PC-9 (cell line): Measurements from ENCODE around the gene PXT1. TPM values are rescaled to one million over a fixed set of nuclear protein-coding genes. Genes with fewer than 3 reads are reported as not detected.
A peak's percentile ranks its signal among the peaks of the same experiment; 100 is the strongest.

ENCODE experiments used
- BruUV-seq: library from RNA; stranded (reverse); fragments of 400-500 nt; replicated peaks from 2 replicates; lab custom pipeline; 2021; lab: Mats Ljungman, UMichigan
- CTCF ChIA-PET: fragments of 300-600 bp; sonication (Branson Sonifier 250); formaldehyde crosslinking; loops from one replicate; lab custom pipeline; 2022; ENCODE audit warnings: antibody characterized with exemption; lab: Charles Lee
- POLR2A ChIA-PET: fragments of 300-600 bp; sonication (Branson Sonifier 250); formaldehyde crosslinking; loops from one replicate; lab custom pipeline; 2022; ENCODE audit warnings: antibody characterized with exemption; ENCODE audit not compliant: unreplicated experiment; lab: Charles Lee
- DNase-seq, 2 experiments: peaks; one replicate each; pipeline versions ENCODE4 v3.0.0 to v3.0.0-alpha.2; 2015 to 2022; ENCODE audit warnings: mixed read lengths in 1 of 2
- H2AFZ ChIP-seq: fragments of 200-600 bp; sonication (generic); 2 replicates; pipeline ENCODE4 v1.8.1; 2017; ENCODE audit warnings: antibody characterized with exemption
- H3F3A ChIP-seq: fragments of 200-600 bp; sonication (generic); 2 replicates; pipeline ENCODE4 v1.8.1; 2017; ENCODE audit warnings: antibody characterized with exemption, mild to moderate bottlenecking, low read depth; ENCODE audit not compliant: insufficient read depth
- H3K27ac ChIP-seq: fragments of 200-600 bp; sonication (generic); 2 replicates; pipeline ENCODE4 v1.6.1; 2016; ENCODE audit warnings: mixed run types
- H3K27me3 ChIP-seq: fragments of 200-600 bp; sonication (generic); 2 replicates; pipeline ENCODE4 v1.6.1; 2016; ENCODE audit warnings: low read depth, mixed run types; ENCODE audit not compliant: insufficient read depth
- H3K36me3 ChIP-seq: fragments of 200-600 bp; sonication (generic); 2 replicates; pipeline ENCODE4 v1.6.1; 2016; ENCODE audit warnings: low read depth, mixed run types
- H3K4me1 ChIP-seq: fragments of 200-600 bp; sonication (generic); replicated peaks from 2 replicates; pipeline ENCODE4 v1.6.1; 2016; ENCODE audit warnings: mixed run types; ENCODE audit not compliant: insufficient read depth
- H3K4me2 ChIP-seq: fragments of 200-600 bp; sonication (generic); 2 replicates; pipeline ENCODE4 v1.6.1; 2017; ENCODE audit warnings: mixed run types
- H3K4me3 ChIP-seq: fragments of 200-600 bp; sonication (generic); 2 replicates; pipeline ENCODE4 v1.6.1; 2016; ENCODE audit warnings: mixed run types
- H3K79me2 ChIP-seq: fragments of 200-600 bp; sonication (generic); 2 replicates; pipeline ENCODE4 v1.6.1; 2017; ENCODE audit warnings: low read depth, mixed run types
- H3K9me2 ChIP-seq: fragments of 200-600 bp; sonication (generic); 2 replicates; pipeline ENCODE4 v1.8.1; 2017; ENCODE audit warnings: mild to moderate bottlenecking; ENCODE audit not compliant: insufficient read depth
- H3K9me3 ChIP-seq: fragments of 200-600 bp; sonication (generic); 2 replicates; pipeline ENCODE4 v1.8.1; 2016; ENCODE audit warnings: low read depth; ENCODE audit not compliant: insufficient read depth
- H4K20me1 ChIP-seq: fragments of 200-600 bp; sonication (generic); 2 replicates; pipeline ENCODE4 v1.8.1; 2017; ENCODE audit not compliant: insufficient read depth
- EZH2 ChIP-seq: fragments of 200-600 bp; sonication (generic); IDR thresholded peaks from 2 replicates; pipeline ENCODE4 v1.8.0; 2017; ENCODE audit warnings: antibody characterized with exemption, low read depth
- intact Hi-C: fragments of 100-400 bp; cut with micrococcal nuclease; formaldehyde crosslinking; loops from one replicate; pipeline ENCODE4 v1.10.0; 2022; ENCODE audit not compliant: unreplicated experiment
- total RNA-seq: library from RNA; stranded (reverse); gene quantifications from 2 replicates; pipeline ENCODE4 v1.2.3, GENCODE V29; 2021
- TF ChIP-seq, protein P1 (sequence below): fragments of 200-600 bp; sonication (generic); conservative IDR thresholded peaks from 2 replicates; pipeline ENCODE4 v1.6.1; 2017; ENCODE audit warnings: mixed run types, antibody characterized with exemption, mild to moderate bottlenecking, moderate library complexity

The PXT1 gene
- total RNA-seq, 1 experiment from 2014 or later, result not detected

DNA sequence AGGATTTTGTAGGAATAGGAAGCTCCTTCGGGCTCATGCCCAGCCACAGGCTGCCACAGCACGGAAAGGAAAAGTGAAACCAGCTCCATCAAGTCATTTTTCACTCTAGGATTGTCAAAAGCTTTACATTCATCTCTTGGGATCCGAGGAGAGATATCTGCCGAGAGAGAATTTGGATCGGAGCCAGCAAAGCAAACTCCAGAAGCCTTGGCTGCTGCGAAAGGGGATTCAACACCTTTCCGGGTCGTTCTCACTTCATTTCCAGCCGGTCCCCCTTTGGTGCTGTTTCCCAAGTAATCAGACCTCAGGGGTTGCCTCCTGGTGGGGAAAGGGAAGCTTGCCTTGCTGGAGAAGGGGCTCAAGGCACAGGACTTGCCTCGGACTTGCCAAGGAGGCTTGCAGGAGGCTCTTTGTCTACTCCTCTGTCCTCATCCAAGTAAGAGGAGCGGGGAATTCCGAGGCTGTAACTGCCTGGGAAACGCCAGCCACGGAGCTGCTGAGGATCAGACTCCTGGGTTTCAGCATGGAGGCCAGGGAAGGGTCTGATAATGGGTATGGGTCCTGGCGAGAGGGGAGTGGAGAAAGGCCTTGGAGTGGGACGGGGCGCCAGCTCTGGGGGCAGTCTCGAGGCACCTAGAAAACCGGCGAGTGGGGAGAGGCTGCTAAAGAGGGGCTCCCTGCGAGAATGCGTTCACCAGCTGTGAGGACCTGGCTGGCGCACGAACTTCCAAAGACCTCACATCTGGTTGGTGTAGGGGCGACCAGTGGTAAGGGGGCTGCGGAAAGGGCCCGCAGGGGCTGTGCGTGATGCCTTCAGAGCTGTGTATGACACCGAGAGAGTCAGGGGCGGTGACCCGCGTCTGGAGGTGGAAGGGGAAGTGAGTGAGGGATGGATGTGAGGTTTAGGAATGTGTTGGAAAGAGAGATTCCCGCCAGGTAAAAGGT is 55.9 kb downstream of the PXT1 start:
- H3K4me3 ChIP-seq, result peak overlapping the region; percentile 54
- no peak for TF ChIP-seq EZH2
- TF ChIP-seq, protein P1, sequence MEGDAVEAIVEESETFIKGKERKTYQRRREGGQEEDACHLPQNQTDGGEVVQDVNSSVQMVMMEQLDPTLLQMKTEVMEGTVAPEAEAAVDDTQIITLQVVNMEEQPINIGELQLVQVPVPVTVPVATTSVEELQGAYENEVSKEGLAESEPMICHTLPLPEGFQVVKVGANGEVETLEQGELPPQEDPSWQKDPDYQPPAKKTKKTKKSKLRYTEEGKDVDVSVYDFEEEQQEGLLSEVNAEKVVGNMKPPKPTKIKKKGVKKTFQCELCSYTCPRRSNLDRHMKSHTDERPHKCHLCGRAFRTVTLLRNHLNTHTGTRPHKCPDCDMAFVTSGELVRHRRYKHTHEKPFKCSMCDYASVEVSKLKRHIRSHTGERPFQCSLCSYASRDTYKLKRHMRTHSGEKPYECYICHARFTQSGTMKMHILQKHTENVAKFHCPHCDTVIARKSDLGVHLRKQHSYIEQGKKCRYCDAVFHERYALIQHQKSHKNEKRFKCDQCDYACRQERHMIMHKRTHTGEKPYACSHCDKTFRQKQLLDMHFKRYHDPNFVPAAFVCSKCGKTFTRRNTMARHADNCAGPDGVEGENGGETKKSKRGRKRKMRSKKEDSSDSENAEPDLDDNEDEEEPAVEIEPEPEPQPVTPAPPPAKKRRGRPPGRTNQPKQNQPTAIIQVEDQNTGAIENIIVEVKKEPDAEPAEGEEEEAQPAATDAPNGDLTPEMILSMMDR, result no peak
- no peaks in the 10 kb centered on the region for H3F3A ChIP-seq
- no peaks in the 10 kb centered on the region for H3K36me3 ChIP-seq
- BruUV-seq, result no TSS peak
- DNase-seq, result peak in 1 of 2 experiments; percentile 29
- peaks cover 15% of the 10 kb centered on the region; the same call in 1 of the 2 replicates for H3K27me3 ChIP-seq
- ChIA-PET POLR2A (interaction anchor here (0.6 kb wide), 2 partner anchors 141 to 488 kb away, joined by 3 read pairs; partner anchors contain the start of gene PPIL1), CTCF (interaction anchor here (0.5 to 1.2 kb wide), 2 partner anchors 84 to 348 kb away, joined by 4 to 8 read pairs; no protein-coding TSS in a partner anchor)
- H3K9me3 ChIP-seq, result no peaks in the 10 kb centered on the region
- peak overlapping the region; percentile 83 for H2AFZ ChIP-seq
- H3K27ac ChIP-seq, result no peak overlapping the region
- H3K79me2 ChIP-seq, result no peaks in the 10 kb centered on the region
- no peaks in the 10 kb centered on the region for H3K4me1 ChIP-seq
- H3K9me2 ChIP-seq, result no peaks in the 10 kb centered on the region
- no peaks in the 10 kb centered on the region for H4K20me1 ChIP-seq
- intact Hi-C loops, result no loop called here
- H3K4me2 ChIP-seq, result peak overlapping the region; percentile 79

DNA sequence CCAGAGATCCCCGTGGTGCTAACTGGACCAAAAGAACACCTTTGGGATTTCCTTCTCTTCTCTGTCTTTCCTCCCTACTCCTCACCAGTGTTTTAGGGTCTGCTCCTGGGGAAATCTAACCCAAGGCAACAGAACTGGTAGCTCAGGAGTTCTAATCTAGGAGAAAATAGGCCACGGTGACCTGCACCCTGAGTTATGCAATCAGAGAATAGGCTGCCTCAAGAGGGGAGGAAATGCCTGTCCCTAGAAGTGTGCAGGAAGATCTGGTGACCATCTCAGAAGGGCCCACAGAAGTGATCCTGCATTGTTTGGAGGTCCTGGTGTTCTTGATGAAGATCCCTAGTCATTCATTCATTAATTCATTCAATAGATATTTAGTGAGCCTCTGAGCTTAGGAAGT is 58.6 kb downstream of the PXT1 start:
- Histone ChIP-seq H3K27me3 (peaks cover 15% of the 10 kb centered on the region; the same call in 1 of the 2 replicates), H3K4me1 (no peaks in the 10 kb centered on the region), H4K20me1 (no peaks in the 10 kb centered on the region), H3K4me3 (no peak overlapping the region), H3K79me2 (no peaks in the 10 kb centered on the region), H3K9me3 (no peaks in the 10 kb centered on the region), H3K9me2 (no peaks in the 10 kb centered on the region), H3K27ac (no peak overlapping the region), H2AFZ (no peak overlapping the region), H3F3A (no peaks in the 10 kb centered on the region), H3K36me3 (no peaks in the 10 kb centered on the region), H3K4me2 (no peak overlapping the region)
- no TSS peak for BruUV-seq
- no peak for TF ChIP-seq EZH2
- TF ChIP-seq, protein P1, result no peak
- DNase-seq, result no peak
- CTCF ChIA-PET, result no interaction called here
- intact Hi-C loops, result no loop called here
- POLR2A ChIA-PET, result no interaction called here

DNA sequence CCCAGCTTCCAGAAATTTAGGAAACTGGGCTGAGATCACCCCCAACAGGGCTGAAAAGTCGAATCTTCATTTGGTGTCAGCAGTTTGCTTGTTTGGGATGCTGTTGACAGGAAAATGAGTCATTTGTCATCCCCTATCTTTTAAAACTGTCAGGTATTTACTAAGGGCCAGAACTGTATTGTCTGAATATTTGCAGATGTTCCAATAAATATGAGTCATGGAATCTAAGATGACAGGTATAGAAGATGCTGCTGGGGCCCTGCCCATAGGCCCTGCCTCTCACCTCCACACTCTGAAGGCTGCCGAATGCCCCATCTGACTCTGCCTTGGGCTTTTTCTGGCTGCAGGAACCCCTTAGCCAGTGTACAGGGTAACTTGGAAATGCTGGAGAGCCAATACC is 59.0 kb downstream of the PXT1 start:
- DNase-seq, result no peak
- Histone ChIP-seq H2AFZ (no peak overlapping the region), H3F3A (peaks cover 1% of the 10 kb centered on the region; the same call in 1 of the 2 replicates), H3K36me3 (no peaks in the 10 kb centered on the region), H4K20me1 (no peaks in the 10 kb centered on the region), H3K4me3 (no peak overlapping the region), H3K27ac (no peak overlapping the region), H3K4me2 (no peak overlapping the region), H3K4me1 (no peaks in the 10 kb centered on the region), H3K9me3 (no peaks in the 10 kb centered on the region), H3K9me2 (no peaks in the 10 kb centered on the region), H3K27me3 (peaks cover 15% of the 10 kb centered on the region; the same call in 1 of the 2 replicates), H3K79me2 (no peaks in the 10 kb centered on the region)
- ChIA-PET POLR2A (no interaction called here), CTCF (no interaction called here)
- BruUV-seq, result no TSS peak
- TF ChIP-seq, protein P1, result no peak
- no peak for TF ChIP-seq EZH2
- intact Hi-C loops, result no loop called here
